Stomach (tissue), 9 donors: ENCODE data around the gene STMN3. TPM values are rescaled to one million over a fixed set of nuclear protein-coding genes. Genes with fewer than 3 reads are reported as not detected.
A peak's percentile ranks its signal among the peaks of the same experiment; 100 is the strongest.

Experiments used
- DNase-seq, 2 donors: peaks; one replicate each; pipeline versions ENCODE4 v3.0.0 to v3.0.0-alpha.2; 2013 to 2019
- H3K27ac ChIP-seq, 5 donors: fragments of 200-600 bp in 4 of 5; sonication (generic) in 4 of 5; one replicate each; pipeline ENCODE4 v1.5.1; 2013 to 2019; ENCODE audit warnings: mild to moderate bottlenecking in 1 of 5, moderate library complexity in 1 of 5
- H3K27me3 ChIP-seq, 3 donors: fragments of 200-600 bp; sonication (generic); one replicate each; pipeline ENCODE4 v1.5.1; 2017 to 2019; ENCODE audit warnings: mixed run types in 1 of 3
- H3K36me3 ChIP-seq, 4 donors: fragments of 200-600 bp; sonication (generic); 1 replicate in 3 of 4; 2 replicates in 1 of 4; pipeline ENCODE4 v1.5.1; 2016 to 2019
- H3K4me1 ChIP-seq, 4 donors: fragments of 200-600 bp; sonication (generic); one replicate each; pipeline ENCODE4 v1.5.1; 2016 to 2019
- H3K4me3 ChIP-seq, 4 donors: fragments of 200-600 bp; sonication (generic) in 3 of 4; one replicate each; pipeline ENCODE4 v1.5.1; 2016 to 2019; ENCODE audit warnings: mild to moderate bottlenecking in 1 of 4
- H3K9me3 ChIP-seq, 4 donors: fragments of 200-600 bp; sonication (generic); one replicate each; pipeline ENCODE4 v1.5.1; 2016 to 2019
- CTCF ChIP-seq, 7 experiments: fragments of 450-650 bp in 4 of 7; fragments of 200-600 bp in 3 of 7; sonication (generic) in 3 of 7; IDR thresholded peaks; one replicate each; pipeline ENCODE4 v1.5.1; 2016 to 2019; ENCODE audit warnings: antibody characterized with exemption in 7 of 7, control low read depth in 2 of 7, mild to moderate bottlenecking in 1 of 7
- EP300 ChIP-seq: sonication (generic); formaldehyde crosslinking; IDR thresholded peaks from one replicate; pipeline ENCODE4 v1.6.1; 2017; ENCODE audit warnings: antibody characterized with exemption
- POLR2A ChIP-seq, 4 donors: fragments of 450-650 bp; IDR thresholded peaks; one replicate each; pipeline ENCODE4 v1.6.1; 2016; ENCODE audit warnings: antibody characterized with exemption in 4 of 4, control low read depth in 2 of 4, mild to moderate bottlenecking in 1 of 4, moderate library complexity in 1 of 4
- POLR2AphosphoS5 ChIP-seq, 3 donors: sonication (generic); formaldehyde crosslinking; IDR thresholded peaks; one replicate each; pipeline ENCODE4 v1.6.1; 2016; ENCODE audit warnings: antibody characterized with exemption in 3 of 3
- WGBS, 5 donors: extraction: QIAGEN DNeasy Blood & Tissue Kit in 3 of 5; methylation state at CpG; one replicate each; pipeline versions ENCODE4 v1.1.5 to v1.1.7; 2013 to 2018; 5-methylcytosine and 5-hydroxymethylcytosine counted together
- intact Hi-C: fragments of 100-400 bp; cut with DNase I; formaldehyde crosslinking; loops from one replicate; pipeline ENCODE4 v1.15.1; 2023; ENCODE audit warnings: low total_unique reads
- polyA plus RNA-seq, 3 donors: library from polyadenylated mRNA; stranded (reverse); fragments of 200-250 nt; gene quantifications; one replicate each; pipeline ENCODE4 v1.2.3, GENCODE V29; 2013
- total RNA-seq, 5 donors: library from RNA; depleted of rRNA; stranded (reverse); fragments of >200 nt; gene quantifications; one replicate each; pipeline versions ENCODE4 v1.1.0 to v1.2.3, GENCODE V29; 2014 to 2016
- donor health status: healthy with polysubstance abuse.
- donor health status: Bipolar disorder and iron deficiency.
- donor health status: healthy.

STMN3 gene
- total and polyA plus RNA-seq, 8 donors = 0.87 to 14.8 (median 12.0) TPM

- Histone ChIP-seq H3K4me3 (no peak overlapping the region), H3K27ac (peak overlapping the region; percentile 66 to 93 (median 83)), H3K9me3 (no peaks in the 10 kb centered on the region), H3K27me3 (no peaks in the 10 kb centered on the region), H3K4me1 (peaks cover 48 to 68% (median 55%) of the 10 kb centered on the region in 4 donors), H3K36me3 (peaks cover 0 to 7% (median 4%) of the 10 kb centered on the region in 4 donors)
- TF ChIP-seq POLR2A (IDR thresholded peaks at IDR 0.05) (no peak), POLR2AphosphoS5 (IDR thresholded peaks at IDR 0.05) (no peak), CTCF (IDR thresholded peaks at IDR 0.05) (no peak), EP300 (no peak)
- WGBS, 5 donors = 77 to 94% (median 87%) methylated on average over 7 to 21 of the region's 21 CpGs
- intact Hi-C loops = no loop called here
- no peak for DNase-seq
Observed at GRCh38 chr20:63685269-63686026, 32.2 kb upstream of the STMN3 start.

GRCh38 chr20:63682384-63683139, 29.3 kb upstream of the STMN3 start:
- peaks cover 12 to 32% (median 29%) of the 10 kb centered on the region in 4 donors for H3K36me3 ChIP-seq
- DNase-seq = peak; percentile 32 to 68
- no peaks in the 10 kb centered on the region for H3K9me3 ChIP-seq
- H3K4me1 ChIP-seq = peaks cover 38 to 49% (median 44%) of the 10 kb centered on the region in 4 donors
- no peak for TF ChIP-seq EP300
- TF ChIP-seq POLR2AphosphoS5 (IDR thresholded peaks at IDR 0.05) = peak in 1 of 3 donors; percentile 76
- intact Hi-C loops = no loop called here
- peak overlapping the region; percentile 28 to 85 (median 79) for H3K27ac ChIP-seq
- H3K27me3 ChIP-seq = no peaks in the 10 kb centered on the region
- 46 to 67% (median 64%) methylated on average over 11 to 22 of the region's 22 CpGs for WGBS, 5 donors
- no peak overlapping the region for H3K4me3 ChIP-seq

GRCh38 chr20:63681609-63682142, 28.5 kb upstream of the STMN3 start:
- WGBS, 5 donors = 92 to 100% (median 95%) methylated on average over 7 to 13 of the region's 13 CpGs
- peaks cover 16 to 38% (median 37%) of the 10 kb centered on the region in 4 donors for H3K36me3 ChIP-seq
- no peaks in the 10 kb centered on the region for H3K27me3 ChIP-seq
- H3K4me1 ChIP-seq = peaks cover 29 to 40% (median 35%) of the 10 kb centered on the region in 4 donors
- intact Hi-C loops = no loop called here
- no peaks in the 10 kb centered on the region for H3K9me3 ChIP-seq
- no peak for TF ChIP-seq CTCF (IDR thresholded peaks at IDR 0.05)
- no peak for TF ChIP-seq POLR2AphosphoS5 (IDR thresholded peaks at IDR 0.05)
- TF ChIP-seq EP300 = no peak
- no peak for TF ChIP-seq POLR2A (IDR thresholded peaks at IDR 0.05)
- no peak overlapping the region for H3K4me3 ChIP-seq
- no peak for DNase-seq
- peak overlapping the region; percentile 1 to 85 (median 79) for H3K27ac ChIP-seq

- peaks cover 16 to 44% (median 43%) of the 10 kb centered on the region in 4 donors for H3K36me3 ChIP-seq
- peak overlapping the region in 4 of 5 donors; percentile 76 to 85 (median 81) for H3K27ac ChIP-seq
- H3K4me3 ChIP-seq = no peak overlapping the region
- 86 to 93% (median 92%) methylated on average over 13 to 23 of the region's 23 CpGs for WGBS, 5 donors
- no peak for DNase-seq
- no peak for TF ChIP-seq CTCF (IDR thresholded peaks at IDR 0.05)
- TF ChIP-seq POLR2AphosphoS5 (IDR thresholded peaks at IDR 0.05) = no peak
- TF ChIP-seq POLR2A (IDR thresholded peaks at IDR 0.05) = no peak
- no peak for TF ChIP-seq EP300
- peaks cover 23 to 34% (median 29%) of the 10 kb centered on the region in 4 donors for H3K4me1 ChIP-seq
- H3K27me3 ChIP-seq = no peaks in the 10 kb centered on the region
- H3K9me3 ChIP-seq = no peaks in the 10 kb centered on the region
- intact Hi-C loops = no loop called here
Observed at GRCh38 chr20:63680857-63681608, 27.8 kb upstream of the STMN3 start.
